Measurements from ENCODE around the gene GPLD1.

DNA sequence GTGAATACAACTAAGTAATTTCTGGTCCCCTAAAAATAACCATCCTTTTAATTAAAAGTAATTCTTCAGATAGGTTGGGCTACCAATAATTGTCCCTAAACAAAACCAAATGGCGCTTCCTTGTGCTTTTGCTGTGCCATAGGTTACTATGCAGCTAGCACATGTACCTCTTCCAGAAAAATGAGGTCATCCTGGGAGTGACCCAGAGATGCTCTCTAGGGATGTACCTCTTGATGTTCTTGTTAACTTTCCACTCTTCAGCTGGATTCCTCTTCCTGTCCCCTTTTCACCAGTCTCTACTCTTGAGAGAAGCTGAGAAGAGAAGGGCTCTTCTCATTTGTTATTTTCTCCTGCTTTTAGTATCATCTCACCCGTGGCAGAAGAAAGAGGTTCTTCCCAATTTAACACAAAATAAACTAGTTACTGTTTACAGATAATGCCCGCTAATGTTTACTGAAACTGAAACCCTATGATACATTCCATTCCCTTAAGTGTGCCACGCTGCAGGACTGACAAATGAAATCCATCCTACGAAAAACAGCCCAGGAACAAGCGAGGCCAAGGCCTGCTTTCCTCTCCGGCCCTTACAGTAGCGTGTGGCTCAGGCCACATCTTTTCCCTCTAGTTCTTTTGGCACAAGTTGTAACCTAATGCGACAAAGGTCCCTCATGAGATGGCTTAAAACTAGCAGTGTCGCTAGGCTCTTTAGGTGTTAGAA lies 62.5 kb downstream of the GPLD1 start:
- TF ChIP-seq, protein P1, sequence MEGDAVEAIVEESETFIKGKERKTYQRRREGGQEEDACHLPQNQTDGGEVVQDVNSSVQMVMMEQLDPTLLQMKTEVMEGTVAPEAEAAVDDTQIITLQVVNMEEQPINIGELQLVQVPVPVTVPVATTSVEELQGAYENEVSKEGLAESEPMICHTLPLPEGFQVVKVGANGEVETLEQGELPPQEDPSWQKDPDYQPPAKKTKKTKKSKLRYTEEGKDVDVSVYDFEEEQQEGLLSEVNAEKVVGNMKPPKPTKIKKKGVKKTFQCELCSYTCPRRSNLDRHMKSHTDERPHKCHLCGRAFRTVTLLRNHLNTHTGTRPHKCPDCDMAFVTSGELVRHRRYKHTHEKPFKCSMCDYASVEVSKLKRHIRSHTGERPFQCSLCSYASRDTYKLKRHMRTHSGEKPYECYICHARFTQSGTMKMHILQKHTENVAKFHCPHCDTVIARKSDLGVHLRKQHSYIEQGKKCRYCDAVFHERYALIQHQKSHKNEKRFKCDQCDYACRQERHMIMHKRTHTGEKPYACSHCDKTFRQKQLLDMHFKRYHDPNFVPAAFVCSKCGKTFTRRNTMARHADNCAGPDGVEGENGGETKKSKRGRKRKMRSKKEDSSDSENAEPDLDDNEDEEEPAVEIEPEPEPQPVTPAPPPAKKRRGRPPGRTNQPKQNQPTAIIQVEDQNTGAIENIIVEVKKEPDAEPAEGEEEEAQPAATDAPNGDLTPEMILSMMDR (IDR thresholded peaks at IDR 0.05; ENCODE audit: low read depth, low read length, poor library complexity, severe bottlenecking) = no peak
- TF ChIP-seq EZH2phosphoT487 (IDR thresholded peaks at IDR 0.05; ENCODE audit: borderline replicate concordance, low read length) = no peak
